HepG2 (cell line): ENCODE data around the gene SLC23A2. TPM values are rescaled to one million over a fixed set of nuclear protein-coding genes. Genes with fewer than 3 reads are reported as not detected.

Experiments used
- ATAC-seq: fragments of 200-7000 bp; cut with Tn5 transposase; 3 replicates; pipeline ENCODE4 v1.9.1; 2020; ENCODE audit warnings: mild to moderate bottlenecking, moderate library complexity
- BruUV-seq: library from RNA; stranded (reverse); fragments of 400-500 nt; replicated peaks from 2 replicates; lab custom pipeline; 2021; lab: Mats Ljungman, UMichigan
- CTCF ChIA-PET: fragments of 300-600 bp; formaldehyde crosslinking; extraction: SDS; loops from one replicate; lab custom pipeline; 2021; ENCODE audit warnings: low total read pairs, inconsistent platforms, low intra/inter-chr PET ratio; lab: Yijun Ruan, JAX
- POLR2A ChIA-PET: fragments of 350-600 bp; sonication (Branson Sonifier 250); formaldehyde crosslinking; loops from one replicate; lab custom pipeline; 2020; ENCODE audit warnings: antibody characterized with exemption, inconsistent platforms; lab: Yijun Ruan, JAX
- DNase-seq: peaks from one replicate; pipeline ENCODE4 v3.0.0-alpha.2; 2015; ENCODE audit warnings: low spot score
- FAIRE-seq: peaks from 3 replicates; lab custom pipeline; 2011; peaks lifted over from hg19 to GRCh38; lab: Jason Lieb, UNC
- H2AFZ ChIP-seq: one replicate; pipeline ENCODE4 v1.6.1; 2011; ENCODE audit warnings: low read length, inconsistent platforms
- H3K27ac ChIP-seq: fragments of 300-600 bp; 3 replicates; pipeline ENCODE4 v1.8.0; 2011; ENCODE audit warnings: mixed run types, mild to moderate bottlenecking, mixed read lengths, low read length, inconsistent platforms; ENCODE audit not compliant: insufficient read depth; ENCODE audit errors: extremely low read length
- H3K27me3 ChIP-seq, 2 experiments: fragments of 200-600 bp in 1 of 2; 2 replicates in 1 of 2; 3 replicates in 1 of 2; pipeline versions ENCODE4 v1.6.0 to v1.8.0; 2011; ENCODE audit warnings: low read length in 2 of 2, mild to moderate bottlenecking in 2 of 2, moderate library complexity in 2 of 2, inconsistent platforms in 1 of 2; ENCODE audit not compliant: insufficient read depth in 2 of 2, control insufficient read depth in 1 of 2
- H3K36me3 ChIP-seq, 2 experiments: fragments of 200-600 bp in 1 of 2; replicated peaks in 1 of 2; 2 replicates in 1 of 2; 3 replicates in 1 of 2; pipeline versions ENCODE4 v1.5.1 to v1.8.0; 2011; ENCODE audit warnings: low read length in 2 of 2, inconsistent platforms in 1 of 2; ENCODE audit not compliant: insufficient read depth in 2 of 2, control insufficient read depth in 1 of 2
- H3K4me1 ChIP-seq: 2 replicates; pipeline ENCODE4 v1.5.1; 2012; ENCODE audit warnings: low read length, inconsistent platforms; ENCODE audit not compliant: insufficient read depth
- H3K4me2 ChIP-seq: 2 replicates; pipeline ENCODE4 v1.6.0; 2011; ENCODE audit warnings: low read depth, low read length, inconsistent platforms
- H3K4me3 ChIP-seq, 3 experiments: fragments of 200-600 bp in 1 of 3; sonication (generic), shearing (Covaris generic) in 1 of 3; replicated peaks in 1 of 3; 2 replicates each; pipeline ENCODE4 v1.5.1; 2011 to 2016; ENCODE audit warnings: low read length in 3 of 3, inconsistent platforms in 2 of 3, low read depth in 2 of 3, mild to moderate bottlenecking in 2 of 3, control low read depth in 1 of 3, mixed read lengths in 1 of 3; ENCODE audit not compliant: insufficient read depth in 1 of 3
- H3K79me2 ChIP-seq: one replicate; pipeline ENCODE4 v1.6.1; 2011; ENCODE audit warnings: low read length, inconsistent platforms; ENCODE audit not compliant: insufficient read depth
- H3K9ac ChIP-seq: 2 replicates; pipeline ENCODE4 v1.6.0; 2011; ENCODE audit warnings: mild to moderate bottlenecking, low read depth, low read length, inconsistent platforms; ENCODE audit not compliant: insufficient read depth
- H3K9me3 ChIP-seq: 2 replicates; pipeline ENCODE4 v1.5.1; 2012; ENCODE audit warnings: mild to moderate bottlenecking, low read length
- H4K20me1 ChIP-seq: 2 replicates; pipeline ENCODE4 v1.6.0; 2011; ENCODE audit warnings: inconsistent platforms, mild to moderate bottlenecking, low read length, moderate library complexity; ENCODE audit not compliant: insufficient read depth
- CC2D1A ChIP-seq: sonication (generic); formaldehyde crosslinking; IDR thresholded peaks from 2 replicates; pipeline ENCODE4 v1.8.1; 2023; ENCODE audit warnings: mild to moderate bottlenecking, missing genetic modification reagents
- FOXM1 ChIP-seq: sonication (generic); formaldehyde crosslinking; IDR thresholded peaks from 2 replicates; pipeline ENCODE4 v1.5.0; 2020; ENCODE audit warnings: missing genetic modification reagents
- GATAD2A ChIP-seq: IDR thresholded peaks from 2 replicates; pipeline ENCODE4 v1.6.1; 2016
- HNRNPLL ChIP-seq: fragments of 200-400 bp; formaldehyde crosslinking; IDR thresholded peaks from 2 replicates; pipeline ENCODE4 v1.6.1; 2017; ENCODE audit warnings: mild to moderate bottlenecking, low read depth, low read length; ENCODE audit not compliant: poor library complexity, severe bottlenecking
- HOMEZ ChIP-seq: IDR thresholded peaks from 2 replicates; pipeline ENCODE4 v1.6.1; 2016; ENCODE audit warnings: low read depth
- MAF1 ChIP-seq: sonication (generic); formaldehyde crosslinking; IDR thresholded peaks from 2 replicates; pipeline ENCODE4 v1.5.0; 2020; ENCODE audit warnings: missing genetic modification reagents, borderline replicate concordance
- NRL ChIP-seq: sonication (generic); formaldehyde crosslinking; IDR thresholded peaks from 2 replicates; pipeline ENCODE4 v1.5.0; 2020; ENCODE audit warnings: missing genetic modification reagents, mild to moderate bottlenecking, moderate library complexity, borderline replicate concordance
- PLSCR1 ChIP-seq: sonication (generic); formaldehyde crosslinking; IDR thresholded peaks from 2 replicates; pipeline ENCODE4 v1.5.0; 2020; ENCODE audit warnings: missing genetic modification reagents, mild to moderate bottlenecking, borderline replicate concordance
- RAD21 ChIP-seq: fragments of 450-650 bp; formaldehyde crosslinking; IDR thresholded peaks from 2 replicates; pipeline ENCODE4 v1.5.0; 2020; ENCODE audit warnings: mild to moderate bottlenecking
- REPIN1 ChIP-seq: sonication (generic); formaldehyde crosslinking; IDR thresholded peaks from 2 replicates; pipeline ENCODE4 v1.8.0; 2022; ENCODE audit warnings: missing genetic modification reagents, low read depth, mild to moderate bottlenecking, borderline replicate concordance
- SP5 ChIP-seq: IDR thresholded peaks from 2 replicates; pipeline ENCODE4 v1.6.1; 2016; ENCODE audit warnings: low read depth, borderline replicate concordance
- SRY ChIP-seq: sonication (generic); formaldehyde crosslinking; IDR thresholded peaks from 2 replicates; pipeline ENCODE4 v1.8.0; 2022; ENCODE audit warnings: mild to moderate bottlenecking, missing genetic modification reagents
- TERF1 ChIP-seq: sonication (generic); formaldehyde crosslinking; IDR thresholded peaks from 2 replicates; pipeline ENCODE4 v1.8.0; 2022; ENCODE audit warnings: mild to moderate bottlenecking, missing genetic modification reagents, moderate library complexity
- ZNF460 ChIP-seq: sonication (generic); formaldehyde crosslinking; IDR thresholded peaks from 2 replicates; pipeline ENCODE4 v1.5.1; 2020; ENCODE audit warnings: missing genetic modification reagents, mild to moderate bottlenecking, borderline replicate concordance
- ZNF598 ChIP-seq: sonication (generic); formaldehyde crosslinking; IDR thresholded peaks from 2 replicates; pipeline ENCODE4 v1.5.1; 2020; ENCODE audit warnings: mild to moderate bottlenecking, missing genetic modification reagents, borderline replicate concordance
- WGBS: methylation state at CpG from one replicate; pipeline ENCODE4 v1.1.6; 2017; ENCODE audit warnings: low lambda C conversion rate; 5-methylcytosine and 5-hydroxymethylcytosine counted together
- in situ Hi-C: cut with HindIII; loops from 2 replicates; pipeline ENCODE4 v1.10.0; 2017; ENCODE audit warnings: low pct_unique_long_range_greater_than_20kb; ENCODE audit not compliant: extremely low pct_ligation_motif_present
- intact Hi-C: fragments of 100-400 bp; cut with micrococcal nuclease; formaldehyde crosslinking; loops from one replicate; pipeline ENCODE4 v1.10.0; 2022; ENCODE audit not compliant: unreplicated experiment
- polyA plus RNA-seq, 8 experiments: library from polyadenylated mRNA; depleted of rRNA in 3 of 8; stranded (reverse) in 7 of 8; unstranded in 1 of 8; fragments of >200 nt; fragmentation: Illumina TruSeq in 4 of 8; extraction: Trizol in 4 of 8; gene quantifications; 2 replicates each; pipeline versions ENCODE4 v1.2.1 to v1.2.3, GENCODE V29; 2011 to 2016; ENCODE audit warnings: low read depth in 4 of 8, missing spikeins in 1 of 8, mixed read lengths in 1 of 8; ENCODE audit not compliant: insufficient read depth in 1 of 8
- total RNA-seq, 5 experiments: library from RNA; depleted of rRNA; stranded (reverse); fragments of >200 nt; fragmentation: Illumina TruSeq; extraction: Trizol; gene quantifications; 2 replicates each; pipeline ENCODE4 v1.2.3, GENCODE V29; 2016; ENCODE audit warnings: low read depth in 1 of 5

Gene SLC23A2
- total and polyA plus RNA-seq, 2 of the 13 experiments (the other 11 are each of a cell fraction or from before 2014, with no cell fraction given), result 42.2 to 51.2 TPM

- H3K27ac ChIP-seq, result no peak overlapping the region
- no TSS peak for BruUV-seq
- no peak for ATAC-seq
- in situ Hi-C loops, result no loop called here
- H3K9me3 ChIP-seq, result no peaks in the 10 kb centered on the region
- WGBS, result 97% methylated on average over 5 of the region's 5 CpGs
- no peak overlapping the region for H2AFZ ChIP-seq
- no peak for FAIRE-seq
- no peaks in the 10 kb centered on the region for H4K20me1 ChIP-seq
- no peak overlapping the region for H3K4me2 ChIP-seq
- no peaks in the 10 kb centered on the region for H3K79me2 ChIP-seq
- no peak overlapping the region for H3K9ac ChIP-seq
- H3K36me3 ChIP-seq, result peaks cover 43 to 66% of the 10 kb centered on the region in 2 experiments
- POLR2A ChIA-PET, result no interaction called here
- peaks cover 24% of the 10 kb centered on the region for H3K4me1 ChIP-seq
- DNase-seq, result no peak
- no peaks in the 10 kb centered on the region for H3K27me3 ChIP-seq
- CTCF ChIA-PET, result no interaction called here
- H3K4me3 ChIP-seq, result no peak overlapping the region
- intact Hi-C loops, result no loop called here
- no peak for TF ChIP-seq NRL (CRISPR knock-in tag)
- TF ChIP-seq MAF1, result no peak
- no peak for TF ChIP-seq SRY (CRISPR knock-in tag)
- no peak for TF ChIP-seq HOMEZ
- TF ChIP-seq FOXM1 (CRISPR knock-in tag), result no peak
- no peak for TF ChIP-seq ZNF598
- TF ChIP-seq SP5 (CRISPR knock-in tag), result no peak
- no peak for TF ChIP-seq GATAD2A (CRISPR knock-in tag)
- no peak for TF ChIP-seq PLSCR1 (CRISPR knock-in tag)
- no peak for TF ChIP-seq ZNF460 (CRISPR knock-in tag)
- no peak for TF ChIP-seq REPIN1 (CRISPR knock-in tag)
- TF ChIP-seq TERF1 (CRISPR knock-in tag), result no peak
- TF ChIP-seq HNRNPLL, result no peak
- TF ChIP-seq RAD21, result no peak
- no peak for TF ChIP-seq CC2D1A (CRISPR knock-in tag)
Measured at GRCh38 chr20:4929686-4930397, 71.5 kb downstream of the SLC23A2 start.
